ENCODE data around the gene BDH1.

BDH1 gene

GRCh38 chr3:197547306-197548011 lies 8.3 kb downstream of the BDH1 start:
- no peak for DNase-seq

GRCh38 chr3:197546307-197547085 lies 9.3 kb downstream of the BDH1 start:
- no peak for DNase-seq

GRCh38 chr3:197545571-197545970 lies 10.2 kb downstream of the BDH1 start:
- no peak for DNase-seq

GRCh38 chr3:197545101-197545500 lies 10.7 kb downstream of the BDH1 start:
- no peak for DNase-seq

GRCh38 chr3:197542741-197543454 lies 12.9 kb downstream of the BDH1 start:
- DNase-seq = no peak

GRCh38 chr3:197541756-197542539 lies 13.8 kb downstream of the BDH1 start:
- no peak for DNase-seq

- DNase-seq = no peak
These were observed 14.8 kb downstream of the BDH1 start for GRCh38 chr3:197540961-197541377.

GRCh38 chr3:197539651-197540051 lies 16.1 kb downstream of the BDH1 start:
- DNase-seq = no peak

GRCh38 chr3:197533927-197534725 lies 21.6 kb downstream of the BDH1 start:
- no peak for DNase-seq

GRCh38 chr3:197533396-197533795 lies 22.4 kb downstream of the BDH1 start:
- DNase-seq = no peak

GRCh38 chr3:197532388-197532787 lies 23.4 kb downstream of the BDH1 start:
- no peak for DNase-seq

- no peak for DNase-seq
These were observed 27.6 kb downstream of the BDH1 start for GRCh38 chr3:197528190-197528589.

- DNase-seq = no peak
These were observed 28.2 kb downstream of the BDH1 start for GRCh38 chr3:197527569-197527968.

GRCh38 chr3:197525706-197526105 lies 30.1 kb downstream of the BDH1 start:
- DNase-seq = no peak

- DNase-seq = no peak
These were observed 31.6 kb downstream of the BDH1 start for GRCh38 chr3:197524128-197524527.

- DNase-seq = no peak
These were observed 32.2 kb downstream of the BDH1 start for GRCh38 chr3:197523526-197523925.

GRCh38 chr3:197522881-197523441 lies 32.8 kb downstream of the BDH1 start:
- no peak for DNase-seq

GRCh38 chr3:197522183-197522715 lies 33.5 kb downstream of the BDH1 start:
- no peak for DNase-seq

- no peak for DNase-seq
These were observed 34.2 kb downstream of the BDH1 start for GRCh38 chr3:197521277-197522182.
